H1 (cell line): ENCODE data around the gene WDR64. TPM values are rescaled to one million over a fixed set of nuclear protein-coding genes. Genes with fewer than 3 reads are reported as not detected.

Experiments used
- CTCF ChIA-PET: fragments of 300-600 bp; sonication (Branson Sonifier 250); formaldehyde crosslinking; loops from one replicate; lab custom pipeline; 2021; ENCODE audit not compliant: partially characterized antibody; lab: Charles Lee
- POLR2A ChIA-PET: fragments of 300-600 bp; sonication (Branson Sonifier 250); formaldehyde crosslinking; loops from one replicate; lab custom pipeline; 2021; ENCODE audit warnings: inconsistent platforms; ENCODE audit not compliant: partially characterized antibody; lab: Charles Lee
- DNase-seq, 2 experiments: peaks; one replicate each; pipeline versions ENCODE4 v3.0.0 to v3.0.0-alpha.2; 2010 to 2022; ENCODE audit warnings: low spot score in 2 of 2, low read depth in 1 of 2, mixed read lengths in 1 of 2
- FAIRE-seq: peaks from 2 replicates; lab custom pipeline; 2011; peaks lifted over from hg19 to GRCh38; lab: Jason Lieb, UNC
- H2AFZ ChIP-seq: 2 replicates; pipeline ENCODE4 v1.8.1; 2012; ENCODE audit warnings: low read length, inconsistent platforms
- H2AK5ac ChIP-seq: 2 replicates; pipeline ENCODE4 v1.6.1; 2013; ENCODE audit warnings: low read depth, low read length
- H2BK120ac ChIP-seq: replicated peaks from 2 replicates; pipeline ENCODE3; 2013; ENCODE audit warnings: low read depth, low read length, inconsistent platforms
- H2BK12ac ChIP-seq: 2 replicates; pipeline ENCODE4 v1.6.1; 2013; ENCODE audit warnings: low read depth, low read length
- H2BK15ac ChIP-seq: 2 replicates; pipeline ENCODE4 v1.6.1; 2013; ENCODE audit warnings: low read length
- H2BK20ac ChIP-seq: 2 replicates; pipeline ENCODE4 v1.6.1; 2013; ENCODE audit warnings: low read length
- H2BK5ac ChIP-seq: 2 replicates; pipeline ENCODE4 v1.6.1; 2013; ENCODE audit warnings: low read depth, low read length
- H3K14ac ChIP-seq: 2 replicates; pipeline ENCODE4 v1.6.1; 2013; ENCODE audit warnings: inconsistent platforms; ENCODE audit not compliant: insufficient read length
- H3K18ac ChIP-seq: 2 replicates; pipeline ENCODE4 v1.6.1; 2013; ENCODE audit warnings: low read length; ENCODE audit errors: extremely low read depth
- H3K23ac ChIP-seq: 2 replicates; pipeline ENCODE4 v1.6.1; 2013; ENCODE audit warnings: inconsistent platforms; ENCODE audit not compliant: insufficient read length
- H3K23me2 ChIP-seq: 2 replicates; pipeline ENCODE4 v1.6.1; 2013; ENCODE audit warnings: low read depth, low read length
- H3K27ac ChIP-seq: 2 replicates; pipeline ENCODE4 v1.6.1; 2011; ENCODE audit warnings: low read depth, low read length, inconsistent platforms
- H3K27me3 ChIP-seq, 4 experiments: replicated peaks in 1 of 4; 1 replicate in 1 of 4; 2 replicates in 3 of 4; pipeline versions ENCODE4 v1.6.1 to v1.8.1; 2011 to 2013; ENCODE audit warnings: low read length in 3 of 4, mild to moderate bottlenecking in 3 of 4, inconsistent platforms in 2 of 4, mixed read lengths in 2 of 4, moderate library complexity in 1 of 4; ENCODE audit not compliant: control insufficient read depth in 3 of 4, insufficient read depth in 3 of 4; ENCODE audit errors: extremely low read depth in 1 of 4
- H3K36me3 ChIP-seq, 4 experiments: 2 replicates each; pipeline versions ENCODE4 v1.6.1 to v1.8.1; 2011 to 2013; ENCODE audit warnings: mild to moderate bottlenecking in 4 of 4, low read length in 3 of 4, moderate library complexity in 2 of 4, control low read depth in 1 of 4, inconsistent platforms in 1 of 4; ENCODE audit not compliant: insufficient read depth in 4 of 4, control insufficient read depth in 2 of 4
- H3K4ac ChIP-seq: replicated peaks from 2 replicates; pipeline ENCODE3; 2013; ENCODE audit warnings: low read length, low read depth, mixed read lengths, inconsistent platforms; ENCODE audit not compliant: insufficient read length
- H3K4me1 ChIP-seq, 4 experiments: replicated peaks in 1 of 4; 1 replicate in 1 of 4; 2 replicates in 3 of 4; pipeline versions ENCODE4 v1.6.1 to v1.8.1; 2011 to 2013; ENCODE audit warnings: low read length in 3 of 4, inconsistent platforms in 2 of 4, mixed read lengths in 1 of 4; ENCODE audit not compliant: insufficient read depth in 4 of 4, control insufficient read depth in 3 of 4
- H3K4me2 ChIP-seq, 2 experiments: 2 replicates each; pipeline versions ENCODE4 v1.6.1 to v1.8.1; 2011 to 2013; ENCODE audit warnings: low read depth in 2 of 2, low read length in 2 of 2, control low read depth in 1 of 2, inconsistent platforms in 1 of 2, mild to moderate bottlenecking in 1 of 2; ENCODE audit not compliant: insufficient read depth in 1 of 2
- H3K4me3 ChIP-seq, 4 experiments: fragments of 200-600, 300-600 bp in 1 of 4; sonication (generic), shearing (Covaris generic), sonication (Bioruptor Twin) in 1 of 4; 2 replicates each; pipeline versions ENCODE4 v1.5.1 to v1.8.1; 2011 to 2016; ENCODE audit warnings: low read length in 4 of 4, low read depth in 3 of 4, control low read depth in 2 of 4, inconsistent platforms in 2 of 4, mild to moderate bottlenecking in 2 of 4, mixed read lengths in 1 of 4, moderate library complexity in 1 of 4; ENCODE audit not compliant: insufficient read depth in 2 of 4; ENCODE audit errors: extremely low read depth in 1 of 4
- H3K56ac ChIP-seq: replicated peaks from 2 replicates; pipeline ENCODE3; 2013; ENCODE audit warnings: low read depth, mild to moderate bottlenecking, mixed read lengths, low read length, inconsistent platforms; ENCODE audit not compliant: insufficient read length
- H3K79me1 ChIP-seq: 2 replicates; pipeline ENCODE4 v1.6.1; 2013; ENCODE audit warnings: low read depth, low read length, control low read depth
- H3K79me2 ChIP-seq, 2 experiments: 2 replicates each; pipeline versions ENCODE4 v1.6.1 to v1.8.1; 2012 to 2013; ENCODE audit warnings: low read length in 2 of 2, mild to moderate bottlenecking in 2 of 2, inconsistent platforms in 1 of 2; ENCODE audit not compliant: insufficient read depth in 2 of 2, control insufficient read depth in 1 of 2
- H3K9ac ChIP-seq, 4 experiments: replicated peaks in 1 of 4; 1 replicate in 1 of 4; 2 replicates in 3 of 4; pipeline versions ENCODE4 v1.6.1 to v1.8.1; 2011 to 2013; ENCODE audit warnings: low read depth in 3 of 4, low read length in 3 of 4, control low read depth in 2 of 4, mild to moderate bottlenecking in 2 of 4, moderate library complexity in 2 of 4, inconsistent platforms in 1 of 4; ENCODE audit errors: extremely low read depth in 1 of 4
- H3K9me3 ChIP-seq, 2 experiments: 2 replicates each; pipeline versions ENCODE4 v1.6.1 to v1.8.1; 2012 to 2013; ENCODE audit warnings: mild to moderate bottlenecking in 2 of 2, moderate library complexity in 2 of 2, control low read depth in 1 of 2, inconsistent platforms in 1 of 2, low read depth in 1 of 2, low read length in 1 of 2, mixed read lengths in 1 of 2; ENCODE audit not compliant: insufficient read depth in 2 of 2
- H4K20me1 ChIP-seq, 2 experiments: replicated peaks in 1 of 2; 2 replicates each; pipeline versions ENCODE3 to v1.8.1; 2011 to 2013; ENCODE audit warnings: inconsistent platforms in 2 of 2, low read length in 2 of 2, mild to moderate bottlenecking in 1 of 2; ENCODE audit not compliant: insufficient read depth in 2 of 2, control insufficient read depth in 1 of 2
- H4K5ac ChIP-seq: 2 replicates; pipeline ENCODE4 v1.6.1; 2013; ENCODE audit warnings: low read length, low read depth, mixed read lengths, inconsistent platforms; ENCODE audit not compliant: insufficient read length
- H4K8ac ChIP-seq: 2 replicates; pipeline ENCODE4 v1.8.0; 2013; ENCODE audit warnings: mild to moderate bottlenecking, moderate library complexity, low read length, inconsistent platforms; ENCODE audit not compliant: insufficient read depth; ENCODE audit errors: extremely low read depth
- H4K91ac ChIP-seq: replicated peaks from 2 replicates; pipeline ENCODE3; 2013; ENCODE audit warnings: low read length, mixed read lengths, inconsistent platforms; ENCODE audit not compliant: insufficient read length
- BCL11A ChIP-seq, 2 experiments: IDR thresholded peaks; one replicate each; pipeline ENCODE4 v1.6.1; 2011; ENCODE audit warnings: low read depth in 2 of 2, low read length in 2 of 2, mild to moderate bottlenecking in 2 of 2
- E2F6 ChIP-seq: IDR thresholded peaks from 2 replicates; pipeline ENCODE4 v1.6.1; 2012; ENCODE audit warnings: inconsistent platforms
- KDM5A ChIP-seq: fragments of 200-600 bp; IDR thresholded peaks from 2 replicates; pipeline ENCODE4 v1.7.1; 2012; ENCODE audit warnings: mild to moderate bottlenecking, low read length, inconsistent platforms, mixed read lengths
- RBBP5 ChIP-seq: IDR thresholded peaks from 2 replicates; pipeline ENCODE4 v1.7.1; 2012; ENCODE audit warnings: low read depth, mild to moderate bottlenecking, inconsistent platforms, low read length, moderate library complexity, borderline replicate concordance
- SP4 ChIP-seq: IDR thresholded peaks from 2 replicates; pipeline ENCODE4 v1.6.1; 2012; ENCODE audit warnings: low read length, inconsistent platforms
- TEAD4 ChIP-seq: IDR thresholded peaks from 2 replicates; pipeline ENCODE4 v1.6.1; 2012; ENCODE audit warnings: low read depth, low read length, inconsistent platforms, mixed read lengths
- WGBS, 2 experiments: shearing (Covaris generic) in 1 of 2; methylation state at CpG; one replicate each; pipeline versions ENCODE4 v1.1.6 to v1.1.7; 2013 to 2015; ENCODE audit warnings: low lambda C conversion rate in 2 of 2, mixed read lengths in 2 of 2, inconsistent platforms in 1 of 2, low coverage in 1 of 2, missing lambda C conversion rate in 1 of 2; ENCODE audit not compliant: insufficient replicate concordance in 2 of 2, insufficient coverage in 1 of 2, insufficient read length in 1 of 2; ENCODE audit errors: extremely low coverage in 1 of 2, missing lambda C conversion rate in 1 of 2; 5-methylcytosine and 5-hydroxymethylcytosine counted together
- polyA plus RNA-seq, 7 experiments: library from polyadenylated mRNA; depleted of rRNA in 3 of 7; stranded (reverse) in 5 of 7; unstranded in 2 of 7; fragments of >200 nt in 5 of 7; fragments of 200-250 nt in 2 of 7; gene quantifications; 1 replicate in 5 of 7; 2 replicates in 1 of 7; 4 replicates in 1 of 7; pipeline versions ENCODE4 v1.2.1 to v1.2.3, GENCODE V29; 2011 to 2013; ENCODE audit warnings: missing spikeins in 2 of 7, mixed read lengths in 2 of 7
- total RNA-seq: library from RNA; stranded (reverse); fragmentation: NEBNext Ultra II Directional; extraction: Animal tissue kit (Norgen Biotek cat#: 25700); gene quantifications from 2 replicates; pipeline ENCODE4 v1.2.1, GENCODE V29; 2021

WDR64 gene
- total and polyA plus RNA-seq, 2 of the 8 experiments (the other 6 are each of a cell fraction or from before 2014, with no cell fraction given), result 0.02 TPM; not detected in 1

GRCh38 chr1:241762713-241763339 is 110.7 kb downstream of the WDR64 start:
- Histone ChIP-seq H4K8ac (no peak overlapping the region), H2BK5ac (no peak overlapping the region), H3K23me2 (no peaks in the 10 kb centered on the region), H3K4me1 (peaks cover 0 to under 1% (median 0%) of the 10 kb centered on the region in 4 experiments; a peak in 1 of 7 replicates), H3K79me1 (no peaks in the 10 kb centered on the region), H4K91ac (no peak overlapping the region), H3K9ac (no peak overlapping the region), H2BK12ac (no peak overlapping the region), H3K27ac (no peak overlapping the region), H3K23ac (no peak overlapping the region), H2BK20ac (no peak overlapping the region), H2BK120ac (no peak overlapping the region), H3K14ac (no peak overlapping the region), H3K27me3 (no peaks in the 10 kb centered on the region), H3K9me3 (no peaks in the 10 kb centered on the region), H3K4me2 (no peak overlapping the region), H3K4ac (no peak overlapping the region), H4K20me1 (no peaks in the 10 kb centered on the region), H3K56ac (no peak overlapping the region), H3K18ac (no peak overlapping the region), H3K36me3 (no peaks in the 10 kb centered on the region), H2AFZ (no peak overlapping the region), H2AK5ac (no peak overlapping the region), H2BK15ac (no peak overlapping the region), H4K5ac (no peak overlapping the region), H3K4me3 (no peak overlapping the region), H3K79me2 (no peaks in the 10 kb centered on the region)
- ChIA-PET POLR2A (interaction anchor here (1.1 kb wide), 1 partner anchor 123 kb away, joined by 3 read pairs; the partner anchor contains the start of genes CHML and OPN3), CTCF (no interaction called here)
- 84% methylated on average over 3 of the region's 3 CpGs; no CpG with 5 or more reads in 1 of the 2 experiments for WGBS, 2 experiments
- FAIRE-seq, result no peak
- DNase-seq, result no peak
- TF ChIP-seq RBBP5, result no peak
- no peak for TF ChIP-seq E2F6
- no peak for TF ChIP-seq BCL11A (IDR thresholded peaks at IDR 0.05; ENCODE audit: low read depth in 2 of 2, low read length in 2 of 2)
- no peak for TF ChIP-seq TEAD4
- TF ChIP-seq KDM5A, result no peak
- TF ChIP-seq SP4, result no peak
